A673 (cell line): Measurements from ENCODE around the gene PALLD. TPM values are rescaled to one million over a fixed set of nuclear protein-coding genes. Genes with fewer than 3 reads are reported as not detected.

Source experiments
- BruUV-seq: library from RNA; stranded (reverse); fragments of 400-500 nt; replicated peaks from 2 replicates; lab custom pipeline; 2021; lab: Mats Ljungman, UMichigan
- CTCF ChIA-PET: fragments of 300-600 bp; sonication (Branson Sonifier 250); formaldehyde crosslinking; loops from one replicate; lab custom pipeline; 2022; ENCODE audit warnings: antibody characterized with exemption; lab: Charles Lee
- POLR2A ChIA-PET: fragments of 300-600 bp; sonication (Branson Sonifier 250); formaldehyde crosslinking; loops from one replicate; lab custom pipeline; 2022; ENCODE audit warnings: antibody characterized with exemption; ENCODE audit not compliant: low non-redundant PET; lab: Charles Lee
- DNase-seq: peaks from one replicate; pipeline ENCODE4 v3.0.0-alpha.2; 2015; ENCODE audit warnings: low spot score
- H3K27ac ChIP-seq: fragments of 200-600 bp; sonication (generic); 2 replicates; pipeline ENCODE4 v1.5.1; 2016; ENCODE audit warnings: mixed run types, low read depth, mild to moderate bottlenecking, mixed read lengths, antibody characterized with exemption, low read length; ENCODE audit not compliant: poor library complexity, severe bottlenecking
- H3K27me3 ChIP-seq: fragments of 200-600 bp; sonication (generic); replicated peaks from 2 replicates; pipeline ENCODE4 v1.6.1; 2017; ENCODE audit warnings: mixed run types, low read depth, mild to moderate bottlenecking, mixed read lengths, antibody characterized with exemption, low read length; ENCODE audit not compliant: insufficient read depth, poor library complexity
- H3K36me3 ChIP-seq: fragments of 200-600 bp; sonication (generic); 2 replicates; pipeline ENCODE4 v1.6.1; 2016; ENCODE audit warnings: mixed run types, mild to moderate bottlenecking, mixed read lengths, antibody characterized with exemption, low read length; ENCODE audit not compliant: insufficient read depth, poor library complexity, severe bottlenecking
- H3K4me1 ChIP-seq: fragments of 200-600 bp; sonication (generic); 2 replicates; pipeline ENCODE4 v1.6.1; 2017; ENCODE audit warnings: mixed run types, mild to moderate bottlenecking, mixed read lengths, antibody characterized with exemption, low read length; ENCODE audit not compliant: insufficient read depth, poor library complexity, severe bottlenecking
- H3K4me3 ChIP-seq: fragments of 200-600 bp; sonication (generic); 2 replicates; pipeline ENCODE4 v1.5.1; 2016; ENCODE audit warnings: low read depth, mixed run types, mild to moderate bottlenecking, mixed read lengths, low read length; ENCODE audit not compliant: poor library complexity, severe bottlenecking
- H3K9me3 ChIP-seq: fragments of 200-600 bp; sonication (generic); 2 replicates; pipeline ENCODE4 v1.6.1; 2016; ENCODE audit warnings: mixed run types, low read depth, mild to moderate bottlenecking, mixed read lengths, antibody characterized with exemption, low read length; ENCODE audit not compliant: poor library complexity, severe bottlenecking
- CTCF ChIP-seq: fragments of 300-800, 200-600 bp; sonication (generic); conservative IDR thresholded peaks from 2 replicates; pipeline ENCODE4 v1.5.1; 2017; ENCODE audit warnings: low read depth, mild to moderate bottlenecking, antibody characterized with exemption, low read length, moderate library complexity, mixed read lengths
- EZH2 ChIP-seq: fragments of 200-600 bp; sonication (generic); IDR thresholded peaks from 2 replicates; pipeline ENCODE4 v1.6.1; 2017; ENCODE audit warnings: borderline replicate concordance, low read depth, mild to moderate bottlenecking, mixed read lengths, antibody characterized with exemption, low read length; ENCODE audit not compliant: poor library complexity, severe bottlenecking
- intact Hi-C: fragments of 100-400 bp; cut with micrococcal nuclease; formaldehyde crosslinking; loops from one replicate; pipeline ENCODE4 v1.10.0; 2022; ENCODE audit not compliant: unreplicated experiment
- total RNA-seq: library from RNA; stranded (reverse); gene quantifications from 2 replicates; pipeline ENCODE4 v1.2.3, GENCODE V29; 2021

PALLD gene
- total RNA-seq, 1 experiment from 2014 or later = 44.1 TPM

DNA sequence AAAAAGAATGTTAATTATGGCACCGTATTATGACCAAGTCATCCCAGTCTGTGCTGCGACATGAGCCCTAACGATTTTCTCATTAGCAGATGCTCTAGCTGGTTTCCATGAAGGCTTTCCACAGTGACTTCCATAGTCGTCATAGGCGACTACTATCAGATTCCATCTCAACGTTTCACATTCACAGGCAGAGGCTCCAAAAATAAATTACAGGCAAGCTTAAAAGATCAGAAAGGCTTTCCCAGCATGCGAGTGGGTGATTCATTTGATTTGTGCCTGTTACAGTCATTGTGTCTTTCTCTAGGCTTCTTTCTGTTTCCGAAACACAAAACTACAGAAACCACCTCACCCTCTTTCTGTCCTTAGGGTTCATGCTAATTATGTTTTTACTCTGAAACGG lies 43.2 kb downstream of the PALLD start:
- TF ChIP-seq EZH2 = no peak
- TF ChIP-seq CTCF = no peak
- Histone ChIP-seq H3K4me1 (peaks cover 9% of the 10 kb centered on the region), H3K36me3 (no peaks in the 10 kb centered on the region), H3K9me3 (no peaks in the 10 kb centered on the region), H3K27me3 (no peaks in the 10 kb centered on the region), H3K27ac (no peak overlapping the region), H3K4me3 (no peak overlapping the region)
- ChIA-PET CTCF (no interaction called here), POLR2A (no interaction called here)
- no TSS peak for BruUV-seq
- intact Hi-C loops = no loop called here
- DNase-seq = peak; percentile 65

DNA sequence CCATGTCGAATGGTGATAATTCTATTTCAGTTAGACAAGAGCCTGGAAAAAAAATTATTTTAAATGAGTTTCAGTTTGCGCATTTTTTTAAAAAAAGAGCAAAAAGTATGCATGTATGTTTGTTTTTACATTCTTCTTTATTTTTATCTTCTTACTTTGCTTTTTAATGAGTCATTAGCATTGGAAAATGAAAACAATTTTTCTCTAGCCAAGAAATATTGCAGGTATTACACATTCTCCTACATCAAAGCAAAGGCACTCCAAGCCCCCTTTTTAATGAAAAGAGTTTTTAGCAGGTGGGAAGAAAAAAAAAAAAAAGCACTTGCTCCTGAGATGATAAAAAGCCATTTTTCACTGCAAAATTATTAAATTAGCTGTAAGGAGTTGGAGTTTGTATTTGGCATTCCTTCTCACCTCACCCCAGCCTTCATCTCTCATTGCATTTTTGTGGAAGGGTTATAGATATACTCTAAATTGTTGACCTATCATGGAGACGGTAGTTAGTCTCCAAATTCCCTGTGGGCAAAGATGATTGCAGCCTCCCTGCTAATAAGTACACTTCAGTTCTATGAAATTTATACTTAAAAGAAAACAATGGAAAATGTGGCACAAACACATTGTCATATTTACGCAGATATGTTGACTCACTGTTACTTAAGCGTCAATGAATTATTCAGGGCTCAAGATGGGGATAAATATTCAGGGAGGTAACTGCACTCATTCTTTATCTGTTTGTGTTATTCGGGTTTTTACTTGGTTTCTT lies 43.8 kb downstream of the PALLD start:
- TF ChIP-seq EZH2 (no peak), CTCF (no peak)
- ChIA-PET CTCF (no interaction called here), POLR2A (no interaction called here)
- no peaks in the 10 kb centered on the region for H3K36me3 ChIP-seq
- intact Hi-C loops = no loop called here
- H3K4me1 ChIP-seq = peaks cover 11% of the 10 kb centered on the region
- DNase-seq = no peak
- no peak overlapping the region for H3K4me3 ChIP-seq
- no TSS peak for BruUV-seq
- H3K27ac ChIP-seq = no peak overlapping the region
- H3K27me3 ChIP-seq = no peaks in the 10 kb centered on the region
- H3K9me3 ChIP-seq = no peaks in the 10 kb centered on the region

DNA sequence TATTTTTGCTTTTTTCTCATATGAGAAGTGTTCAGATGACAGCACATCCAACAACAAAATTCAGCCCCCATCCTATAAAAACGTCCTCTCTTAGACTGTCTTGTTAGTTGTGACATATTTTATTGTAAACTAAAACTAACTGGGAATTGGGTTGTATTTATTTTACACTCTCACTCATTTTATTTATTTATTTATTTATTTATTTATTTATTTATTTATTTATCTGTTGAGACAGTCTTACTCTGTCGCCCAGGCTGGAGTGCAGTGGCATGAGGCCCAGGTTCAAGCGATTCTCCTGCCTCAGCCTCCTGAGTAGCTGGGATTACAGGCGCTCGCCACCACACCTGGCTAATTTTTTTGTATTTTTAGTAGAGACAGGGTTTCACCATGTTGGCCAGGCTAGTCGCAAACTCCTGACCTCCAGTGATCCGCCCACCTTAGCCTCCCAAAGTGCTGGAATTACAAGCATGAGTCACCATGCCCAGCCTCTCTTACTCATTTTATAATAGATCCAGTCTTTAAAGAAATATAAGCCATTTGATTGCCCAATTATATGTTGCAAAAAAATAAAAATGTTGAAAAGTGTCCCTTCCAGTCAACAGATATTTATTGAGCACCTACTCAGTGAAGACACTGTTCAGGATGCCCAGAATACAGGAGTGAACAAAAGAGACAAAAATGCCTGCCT lies 44.6 kb downstream of the PALLD start:
- ChIA-PET CTCF (no interaction called here), POLR2A (no interaction called here)
- H3K9me3 ChIP-seq = no peaks in the 10 kb centered on the region
- H3K4me3 ChIP-seq = no peak overlapping the region
- no TSS peak for BruUV-seq
- DNase-seq = no peak
- intact Hi-C loops = no loop called here
- H3K27me3 ChIP-seq = no peaks in the 10 kb centered on the region
- H3K36me3 ChIP-seq = no peaks in the 10 kb centered on the region
- TF ChIP-seq EZH2 (no peak), CTCF (no peak)
- peaks cover 18% of the 10 kb centered on the region for H3K4me1 ChIP-seq
- no peak overlapping the region for H3K27ac ChIP-seq
